GM18873 (cell line): ENCODE results near the gene FAM193A.

ENCODE experiments used
- ATAC-seq: cut with Tn5 transposase; IDR thresholded peaks from one replicate; pipeline ENCODE4 v1.9.1; 2021; ENCODE audit warnings: mild to moderate bottlenecking, moderate library complexity, moderate number of reproducible peaks; ENCODE audit not compliant: unreplicated experiment, low FRiP score

FAM193A gene, protein sequence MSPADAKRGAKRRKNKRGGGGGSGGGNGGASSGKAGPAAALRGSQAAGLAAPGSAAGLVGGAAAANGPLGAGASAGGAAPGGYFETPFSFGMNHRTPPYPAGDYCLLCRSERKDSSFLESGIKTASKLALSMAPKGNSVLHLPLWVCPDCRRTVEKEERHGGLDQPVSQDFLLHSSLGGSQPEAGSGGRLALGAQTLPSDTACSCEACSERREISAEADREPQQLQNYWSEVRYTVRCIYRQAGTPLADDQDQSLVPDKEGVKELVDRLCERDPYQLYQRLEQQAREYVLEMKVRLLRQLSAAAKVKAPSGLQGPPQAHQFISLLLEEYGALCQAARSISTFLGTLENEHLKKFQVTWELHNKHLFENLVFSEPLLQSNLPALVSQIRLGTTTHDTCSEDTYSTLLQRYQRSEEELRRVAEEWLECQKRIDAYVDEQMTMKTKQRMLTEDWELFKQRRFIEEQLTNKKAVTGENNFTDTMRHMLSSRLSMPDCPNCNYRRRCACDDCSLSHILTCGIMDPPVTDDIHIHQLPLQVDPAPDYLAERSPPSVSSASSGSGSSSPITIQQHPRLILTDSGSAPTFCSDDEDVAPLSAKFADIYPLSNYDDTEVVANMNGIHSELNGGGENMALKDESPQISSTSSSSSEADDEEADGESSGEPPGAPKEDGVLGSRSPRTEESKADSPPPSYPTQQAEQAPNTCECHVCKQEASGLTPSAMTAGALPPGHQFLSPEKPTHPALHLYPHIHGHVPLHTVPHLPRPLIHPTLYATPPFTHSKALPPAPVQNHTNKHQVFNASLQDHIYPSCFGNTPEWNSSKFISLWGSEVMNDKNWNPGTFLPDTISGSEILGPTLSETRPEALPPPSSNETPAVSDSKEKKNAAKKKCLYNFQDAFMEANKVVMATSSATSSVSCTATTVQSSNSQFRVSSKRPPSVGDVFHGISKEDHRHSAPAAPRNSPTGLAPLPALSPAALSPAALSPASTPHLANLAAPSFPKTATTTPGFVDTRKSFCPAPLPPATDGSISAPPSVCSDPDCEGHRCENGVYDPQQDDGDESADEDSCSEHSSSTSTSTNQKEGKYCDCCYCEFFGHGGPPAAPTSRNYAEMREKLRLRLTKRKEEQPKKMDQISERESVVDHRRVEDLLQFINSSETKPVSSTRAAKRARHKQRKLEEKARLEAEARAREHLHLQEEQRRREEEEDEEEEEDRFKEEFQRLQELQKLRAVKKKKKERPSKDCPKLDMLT (N-terminal part only)

DNA sequence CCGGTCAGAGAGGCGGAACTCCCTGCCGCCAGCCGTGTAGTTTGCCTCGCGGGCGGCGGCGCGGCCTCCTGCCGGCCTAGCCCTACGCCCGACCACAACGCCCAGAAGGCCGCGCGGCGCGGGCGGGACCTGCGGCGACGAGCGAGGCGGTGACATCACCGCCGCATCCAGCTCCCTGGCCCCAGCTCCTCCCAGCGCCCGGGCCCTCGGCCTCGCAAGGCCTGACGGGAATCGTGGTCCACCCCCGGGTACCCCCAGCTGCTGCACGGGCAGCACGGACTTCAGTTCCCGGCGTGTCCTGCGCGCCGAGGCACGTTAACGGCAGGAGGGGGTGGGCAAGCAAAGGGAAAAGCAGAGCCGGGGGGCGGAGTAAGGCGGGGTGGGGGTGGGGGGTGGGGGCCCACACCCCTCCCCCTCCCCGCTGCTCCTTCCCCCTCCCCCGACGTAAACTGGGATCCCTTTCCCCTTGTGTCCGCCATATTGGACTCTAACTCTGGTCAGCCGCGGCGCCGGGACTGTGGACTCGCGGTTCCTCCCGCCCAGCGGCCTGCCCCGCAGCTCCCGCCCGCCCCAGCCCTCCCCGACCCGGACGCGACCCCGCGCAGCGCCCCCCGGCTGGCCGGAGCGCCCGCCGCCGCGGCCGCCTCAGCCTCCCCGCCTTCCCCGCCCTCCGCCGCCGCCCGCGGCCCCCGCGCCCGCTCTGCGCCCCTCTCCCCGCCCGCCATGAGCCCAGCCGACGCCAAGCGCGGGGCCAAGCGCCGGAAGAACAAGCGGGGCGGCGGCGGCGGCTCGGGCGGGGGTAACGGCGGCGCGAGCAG lies at the start of gene FAM193A:
Gene FAM193A, plus strand, starts transcription at position 455 of the 818 bp plus-strand sequence. Its CDS starts 269 bp downstream, at position 724.
- peak; percentile 88 for ATAC-seq

DNA sequence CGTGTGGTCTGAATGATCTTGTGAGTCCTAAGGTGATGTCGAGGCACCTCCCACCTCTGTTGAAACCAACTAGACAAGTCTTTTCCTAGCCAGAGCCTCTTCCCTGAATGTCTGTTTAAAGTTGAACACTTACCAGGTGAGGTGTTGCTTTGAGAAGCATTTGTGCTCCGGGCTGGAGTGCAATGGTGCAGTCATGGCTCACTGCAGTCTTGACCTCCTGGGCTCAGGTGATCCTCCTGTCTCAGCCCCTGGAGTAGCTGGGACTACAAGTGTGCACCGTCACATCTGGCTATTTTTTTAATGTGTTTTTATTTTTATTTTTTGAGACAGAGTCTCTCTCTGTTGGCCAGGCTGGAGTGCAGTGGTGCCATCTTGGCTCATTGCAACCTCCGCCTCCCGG lies 49.5 kb upstream of the FAM193A start:
- no peak for ATAC-seq

DNA sequence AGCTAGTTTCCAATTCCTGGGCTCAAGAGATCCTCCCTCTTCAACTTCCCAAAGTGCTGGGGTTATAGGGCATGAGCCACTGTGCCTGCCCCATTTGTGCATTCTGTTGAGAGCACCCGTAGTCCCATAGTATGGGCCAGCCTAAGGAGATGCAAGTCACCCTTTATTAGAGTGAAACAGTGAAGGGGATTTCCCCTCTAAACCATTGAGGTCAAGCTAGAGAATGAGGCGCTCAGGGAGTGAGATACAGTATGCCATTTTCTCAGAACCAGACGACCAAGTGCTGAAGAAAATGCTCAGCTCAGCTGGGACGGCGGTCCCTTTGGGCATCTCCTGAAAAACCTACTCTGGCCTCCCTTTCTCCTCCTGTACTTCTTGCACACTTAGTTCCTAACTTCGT lies 48.8 kb upstream of the FAM193A start:
- peak; percentile 70 for ATAC-seq

DNA sequence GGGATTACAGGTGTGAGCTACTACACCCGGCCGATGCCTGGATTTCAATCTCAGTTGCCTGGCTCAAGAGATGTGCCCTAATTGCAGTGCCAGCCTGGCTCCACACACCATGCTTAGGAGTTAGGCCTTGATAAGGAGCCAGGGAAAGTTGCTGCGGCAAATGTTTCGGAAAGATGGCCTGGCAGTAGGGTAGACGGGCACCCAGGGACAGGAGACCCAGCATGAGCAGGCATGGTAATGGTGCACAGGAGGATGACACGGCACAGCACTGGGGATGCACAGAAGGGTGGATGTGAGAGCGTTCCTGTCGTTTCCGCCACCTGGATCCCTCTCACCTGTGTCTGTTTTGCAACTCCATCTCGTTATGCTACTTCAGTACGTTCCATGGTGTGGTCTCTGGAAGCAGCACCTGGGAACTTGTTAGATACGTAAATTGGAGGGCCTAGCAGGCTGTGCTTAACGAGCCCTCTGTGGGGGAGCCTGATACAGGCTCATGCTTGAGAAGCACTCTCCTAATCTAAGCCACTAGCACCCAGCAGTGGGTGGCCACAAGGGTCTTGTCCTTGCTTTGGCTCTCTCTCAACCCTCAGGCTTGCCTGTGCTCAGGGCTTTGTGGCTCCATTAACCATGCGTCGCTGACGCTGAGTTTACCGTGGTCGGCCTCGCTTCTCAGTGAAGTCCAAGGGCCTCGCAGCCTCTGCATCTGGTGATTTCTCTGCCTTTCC lies 47.2 kb upstream of the FAM193A start:
- ATAC-seq: no peak

DNA sequence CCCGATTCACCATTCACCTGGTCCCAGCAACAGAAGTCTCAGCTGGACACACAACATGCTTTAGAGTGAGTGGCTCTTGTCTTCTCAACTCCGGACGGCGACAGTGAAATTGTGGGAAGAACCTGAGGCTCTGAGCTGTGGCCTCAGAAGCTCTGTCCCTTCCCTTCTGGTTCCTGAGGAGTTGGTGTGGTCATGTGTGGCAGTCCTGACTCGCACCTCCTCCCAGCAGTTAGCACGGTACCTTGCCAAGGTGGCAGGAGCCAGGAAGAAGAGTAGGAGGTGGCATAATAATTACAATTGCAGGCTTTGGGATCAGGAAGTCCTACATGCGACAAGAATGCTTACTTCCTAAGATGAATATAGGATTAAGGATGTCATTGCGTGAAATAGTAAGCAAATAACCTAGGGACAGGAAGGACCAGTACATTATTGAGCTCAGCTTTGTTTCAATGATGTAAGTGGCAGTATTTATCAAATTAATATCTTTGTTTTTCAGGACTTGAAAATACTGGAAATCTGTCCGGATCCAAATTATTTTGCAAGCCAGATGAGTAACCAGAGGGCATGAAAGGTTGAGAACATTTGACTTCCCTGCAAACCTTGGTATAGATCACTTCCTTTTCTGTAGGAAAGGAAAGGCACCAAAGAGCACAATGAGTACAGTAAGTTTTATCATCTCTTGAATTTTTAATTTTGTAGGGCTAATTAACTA lies 46.5 kb upstream of the FAM193A start:
- no peak for ATAC-seq

DNA sequence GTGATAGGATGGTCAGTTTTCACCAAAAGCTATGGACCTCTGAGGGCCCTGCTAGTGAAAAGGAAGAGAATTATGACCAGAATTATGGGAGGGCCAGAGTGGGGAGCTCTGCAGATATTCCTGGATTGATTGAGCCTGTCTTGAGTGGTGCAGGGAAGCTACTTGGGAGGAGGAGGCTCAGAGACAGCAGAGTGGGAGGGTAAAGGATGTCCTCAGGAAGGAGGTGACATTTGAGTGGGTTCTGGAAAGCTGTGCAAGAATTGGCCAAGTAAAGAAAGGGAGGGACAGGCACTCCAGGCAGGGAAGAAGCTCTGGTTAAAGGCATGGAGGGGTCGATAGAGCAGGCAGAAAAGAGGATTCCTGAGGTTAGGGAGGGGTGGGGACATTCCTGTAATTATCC lies 43.5 kb upstream of the FAM193A start:
- no peak for ATAC-seq

DNA sequence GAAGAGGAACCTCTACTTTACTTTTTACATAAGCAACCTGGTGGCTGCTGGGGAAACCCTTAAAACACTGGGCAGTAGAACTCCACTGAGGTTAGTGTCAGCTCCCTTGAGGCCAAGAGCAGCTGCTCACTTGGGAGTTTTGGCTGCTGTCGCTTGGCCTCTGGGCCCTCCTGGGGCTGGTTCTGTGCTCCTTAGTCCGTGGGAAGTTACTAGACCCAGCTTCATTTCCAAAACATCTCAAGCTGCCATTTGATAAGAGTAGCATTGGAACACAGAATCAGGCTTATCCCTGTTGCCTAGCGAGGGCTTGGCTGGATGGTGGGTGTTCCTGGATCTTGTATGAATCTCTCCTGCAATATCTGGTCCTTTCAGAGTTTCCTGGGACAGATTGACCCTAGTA lies 41.5 kb upstream of the FAM193A start:
- ATAC-seq: no peak

DNA sequence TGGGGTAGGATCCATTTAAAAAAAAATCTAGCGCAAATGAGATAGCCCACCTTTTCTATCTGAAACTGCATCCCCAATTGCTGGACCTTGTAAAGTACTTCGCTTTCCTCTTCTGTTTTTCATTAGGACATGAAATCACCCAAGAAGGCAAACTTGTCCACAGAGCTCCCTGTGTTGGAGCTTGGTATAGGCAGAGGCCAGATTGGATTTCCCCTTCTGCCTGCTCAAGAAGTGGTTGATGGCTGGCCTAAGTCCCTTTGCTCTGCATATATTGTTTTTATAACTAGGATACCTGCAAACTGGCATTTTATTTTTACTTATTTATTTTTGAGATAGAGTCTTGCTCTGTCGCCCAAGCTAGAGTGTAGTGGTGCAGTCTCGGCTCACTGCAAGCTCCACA lies 39.1 kb upstream of the FAM193A start:
- no peak for ATAC-seq

DNA sequence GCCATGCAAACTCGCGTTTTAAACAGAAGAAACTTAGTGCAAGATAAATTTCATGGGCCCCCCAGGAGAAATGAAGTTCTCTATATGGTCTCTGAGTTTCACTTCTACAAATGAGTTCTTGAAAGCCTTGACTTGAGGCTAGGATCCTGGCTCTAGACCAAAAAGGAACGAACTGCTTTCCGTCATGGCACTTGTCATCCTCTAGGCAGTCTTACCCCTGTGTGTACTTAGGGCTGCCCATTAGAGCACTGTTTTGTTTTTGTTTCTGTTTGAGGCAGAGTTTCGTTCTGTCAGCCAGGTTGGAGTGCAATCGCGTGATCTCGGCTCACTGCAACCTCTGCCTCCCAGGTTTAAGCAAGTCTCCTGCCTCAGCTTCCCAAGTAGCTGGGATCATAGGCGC lies 38.5 kb upstream of the FAM193A start:
- ATAC-seq: peak; percentile 88

DNA sequence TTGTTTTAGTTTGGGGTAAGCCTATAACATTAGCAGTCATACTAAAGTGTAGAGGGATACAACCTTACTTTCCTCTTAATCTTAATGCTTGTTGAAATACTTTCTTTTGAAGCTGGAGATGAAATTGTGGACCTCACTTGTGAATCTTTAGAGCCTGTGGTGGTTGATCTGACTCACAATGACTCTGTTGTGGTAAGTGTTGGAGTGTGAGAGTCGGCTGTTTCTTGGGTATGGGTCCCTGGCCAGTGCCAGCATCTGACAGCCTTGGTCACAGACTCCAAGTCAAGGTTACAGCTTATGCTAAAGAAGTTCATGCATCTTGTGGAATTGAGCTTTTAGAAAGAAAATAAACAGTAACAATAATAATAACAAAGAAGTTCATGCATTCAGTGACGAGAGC lies 35.9 kb upstream of the FAM193A start:
- ATAC-seq: no peak

DNA sequence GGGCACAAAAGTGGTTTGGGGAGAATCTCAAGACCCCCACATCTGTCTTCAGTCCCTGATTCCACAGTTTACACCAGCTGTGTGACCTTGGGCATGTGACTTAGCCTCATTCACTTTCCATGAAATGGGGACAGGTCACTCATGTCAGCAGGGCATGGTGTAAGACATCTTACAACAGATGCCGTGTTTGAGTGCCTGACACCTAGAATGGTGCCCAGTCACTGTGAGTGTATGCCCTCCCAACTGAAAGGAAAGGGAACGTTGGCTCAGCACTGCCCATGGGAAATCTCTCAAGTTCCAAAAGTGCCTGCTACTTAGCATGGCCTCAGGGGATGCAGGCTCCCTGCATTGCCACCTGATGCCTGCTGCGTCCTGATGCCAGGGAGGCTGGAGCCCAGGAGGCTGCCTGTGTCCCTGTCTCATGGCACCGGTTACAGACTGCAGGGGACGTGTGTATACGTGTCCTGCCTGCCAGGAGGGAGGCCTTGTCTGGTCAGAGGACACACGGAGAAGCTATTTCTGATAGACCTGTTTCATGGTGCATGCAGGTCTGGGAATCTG lies 35.3 kb upstream of the FAM193A start:
- no peak for ATAC-seq

DNA sequence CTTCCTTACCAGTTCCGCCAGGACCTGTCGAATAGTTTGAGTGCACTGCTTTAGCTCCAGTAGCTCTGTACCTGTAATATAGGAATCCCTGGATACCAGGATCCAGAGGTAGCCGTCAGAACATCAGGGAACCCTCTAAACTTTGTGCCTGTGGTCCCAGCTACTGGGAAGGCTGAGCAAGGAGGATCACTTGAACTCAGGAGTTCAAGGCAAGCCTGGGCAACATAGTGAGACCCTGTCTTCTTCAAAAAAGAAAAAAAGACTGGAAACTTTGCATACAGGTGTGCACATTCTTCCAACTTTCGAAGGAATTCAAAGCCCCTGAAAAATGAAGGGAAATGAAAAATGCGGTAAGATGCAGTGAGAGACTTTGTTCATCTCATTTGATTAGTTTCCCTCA lies 32.6 kb upstream of the FAM193A start:
- ATAC-seq: no peak

DNA sequence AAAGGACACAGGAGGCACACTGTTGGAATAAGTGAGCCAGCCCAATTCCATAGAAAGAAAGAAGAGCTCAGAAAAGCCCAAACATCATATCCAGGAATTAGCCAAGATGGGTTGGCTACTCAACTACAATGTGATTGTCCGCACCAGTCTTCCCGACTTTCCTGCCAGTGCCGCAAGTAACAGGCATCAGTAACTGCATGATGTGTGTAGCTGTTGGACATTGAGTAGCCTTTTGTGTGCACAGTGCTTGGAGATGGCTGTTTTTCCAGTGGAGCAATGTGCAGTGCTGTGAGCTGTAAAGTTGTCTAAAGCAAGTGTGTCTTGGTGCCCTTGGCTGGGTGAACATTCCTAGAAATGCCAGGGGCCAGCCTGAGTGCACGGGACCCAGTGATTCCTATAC lies 29.2 kb upstream of the FAM193A start:
- ATAC-seq: no peak

DNA sequence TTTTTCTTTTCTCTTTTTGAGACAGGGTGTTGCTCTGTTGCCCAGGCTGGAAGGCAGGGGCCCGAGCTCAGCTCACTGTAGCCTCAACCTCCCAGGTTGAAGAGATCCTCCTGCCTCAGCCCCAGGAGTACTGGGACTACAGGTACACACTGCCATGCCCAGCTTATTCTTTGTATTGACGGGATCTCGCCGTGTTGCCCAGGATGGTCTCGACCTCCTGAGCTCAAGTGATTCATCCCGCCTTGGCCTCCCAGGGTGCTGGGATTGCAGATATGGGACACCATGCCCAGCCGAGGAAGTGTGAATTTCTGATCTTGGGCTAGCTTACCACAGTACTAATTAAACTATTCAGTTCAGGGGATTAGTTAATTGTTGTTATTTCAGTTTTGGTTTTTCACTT lies 28.6 kb upstream of the FAM193A start:
- ATAC-seq: no peak

DNA sequence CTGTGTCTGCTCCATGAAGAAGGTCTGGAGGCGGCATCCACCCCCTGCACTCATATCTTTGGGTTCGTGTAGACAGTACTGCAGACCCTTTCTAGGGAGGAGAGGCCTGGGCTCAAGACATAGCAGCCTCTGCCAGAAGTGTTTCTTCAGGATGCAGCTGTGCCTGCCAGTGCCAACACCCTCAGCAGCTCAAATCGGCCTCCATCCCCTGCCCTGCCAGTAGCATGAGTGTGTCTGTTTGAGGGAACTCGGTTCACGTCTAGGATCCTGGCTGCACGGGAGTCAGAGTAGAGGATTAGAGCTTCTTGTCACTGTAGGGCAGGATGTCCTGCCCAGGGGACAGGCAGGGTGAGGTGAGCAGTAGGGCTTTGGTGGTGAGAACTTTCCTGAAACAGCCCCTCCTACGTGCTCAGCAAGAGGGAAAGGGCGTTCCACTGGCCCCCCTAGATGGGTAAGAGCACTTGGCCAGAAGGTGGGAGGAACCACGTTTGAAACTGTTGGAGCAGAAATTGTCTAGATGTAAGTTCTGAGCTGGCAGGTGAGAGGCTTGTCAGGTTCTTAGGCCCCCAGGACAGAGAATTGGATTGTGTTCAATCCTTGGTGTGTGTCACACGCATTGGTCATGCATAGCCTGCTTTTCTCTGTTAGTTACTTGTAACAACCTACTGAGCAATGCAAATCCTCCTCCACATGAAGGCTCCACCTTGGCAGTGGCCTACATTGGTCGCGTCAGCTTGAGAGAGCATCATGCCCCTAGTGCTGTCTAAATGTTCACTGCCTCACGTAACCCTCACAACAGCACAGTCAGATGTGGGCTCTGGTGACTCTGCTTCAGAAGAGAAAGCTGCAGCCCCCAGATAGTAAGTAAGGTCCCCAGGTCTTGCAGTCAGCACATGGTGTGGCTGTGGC lies 25.8 kb upstream of the FAM193A start:
- no peak for ATAC-seq

DNA sequence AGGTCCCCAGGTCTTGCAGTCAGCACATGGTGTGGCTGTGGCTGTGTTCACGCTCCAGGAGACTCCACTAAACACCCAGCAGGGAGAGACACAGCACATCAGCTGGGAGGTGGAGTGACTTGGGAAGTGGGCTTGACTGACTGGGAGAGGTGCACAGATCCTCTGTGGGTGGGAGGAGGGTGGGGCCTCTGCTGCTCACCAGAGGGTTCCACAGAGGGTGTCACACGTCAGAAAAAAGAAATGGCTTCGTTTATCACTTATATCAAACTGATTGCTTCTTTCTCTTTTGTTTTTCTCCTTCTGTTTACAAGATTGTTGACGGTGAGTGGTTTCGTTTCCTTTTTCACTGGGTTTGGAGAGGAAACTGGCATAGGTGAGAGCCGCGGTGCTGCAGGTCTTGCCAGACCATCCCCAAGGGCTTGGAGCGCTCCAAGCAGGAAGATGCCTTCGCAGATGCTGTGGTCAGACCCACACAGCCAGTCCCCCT lies 24.8 kb upstream of the FAM193A start:
- ATAC-seq: no peak

DNA sequence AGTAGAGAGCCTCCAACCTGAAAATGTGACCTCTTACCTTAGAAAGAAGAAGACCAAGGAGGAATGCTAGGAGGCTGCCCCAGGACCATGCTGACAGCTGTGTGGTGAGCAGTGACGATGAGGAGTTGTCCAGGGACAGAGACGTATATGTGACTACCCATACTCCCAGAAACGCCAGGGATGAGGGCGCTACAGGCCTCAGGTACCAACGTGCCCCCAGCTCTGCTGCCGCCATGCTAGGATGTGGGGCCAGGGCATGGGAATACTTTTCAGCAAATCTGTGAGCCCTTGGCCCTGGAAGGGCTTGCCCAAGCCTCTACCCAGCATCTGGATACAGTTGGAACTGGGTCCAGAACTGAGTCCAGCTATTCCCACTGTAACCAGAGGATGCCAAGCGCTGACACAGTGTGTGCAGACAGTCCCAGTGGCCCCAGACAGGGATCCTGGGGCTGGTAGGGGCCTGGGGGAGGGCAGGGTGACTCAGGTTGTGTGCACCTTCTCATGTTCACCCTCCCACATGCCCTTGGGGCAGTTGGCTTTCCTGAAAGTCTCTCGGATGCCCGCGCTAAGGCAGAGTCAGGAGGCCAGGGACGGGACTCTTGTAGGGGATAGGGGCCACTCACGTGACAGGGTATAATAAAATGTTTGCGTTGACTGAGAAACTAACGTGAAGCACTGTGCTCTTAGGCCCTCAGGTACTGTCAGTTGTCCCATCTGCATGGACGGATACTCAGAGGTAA lies 23.9 kb upstream of the FAM193A start:
- no peak for ATAC-seq
